SK-N-SH treated with all-trans-retinoic acid at 6 μM for 48 hours (cell line): ENCODE measurements around the gene ANO3.

Source experiments
- ATAC-seq: fragments of 200-7000 bp; cut with Tn5 transposase; 3 replicates; pipeline ENCODE4 v1.9.1; 2020; ENCODE audit warnings: mild to moderate bottlenecking, moderate library complexity
- CREB5 ChIP-seq: fragments of 250-450 bp; sonication (Bioruptor Pico); IDR thresholded peaks from 2 replicates; pipeline ENCODE4 v1.5.1; 2020; ENCODE audit warnings: low read depth, mild to moderate bottlenecking, moderate library complexity
- CSDC2 ChIP-seq: fragments of 250-450 bp; sonication (Bioruptor Pico); IDR thresholded peaks from 2 replicates; pipeline ENCODE4 v1.5.0; 2020; ENCODE audit warnings: mild to moderate bottlenecking, moderate library complexity
- ESRRG ChIP-seq: fragments of 250-450 bp; sonication (Bioruptor Pico); IDR thresholded peaks from 2 replicates; pipeline ENCODE4 v1.6.1; 2021; ENCODE audit warnings: mild to moderate bottlenecking
- GLIS3 ChIP-seq: fragments of 250-450 bp; sonication (Bioruptor Pico); IDR thresholded peaks from 2 replicates; pipeline ENCODE4 v1.5.0; 2020; ENCODE audit warnings: mild to moderate bottlenecking, moderate library complexity
- ISL1 ChIP-seq: fragments of 250-450 bp; sonication (Bioruptor Pico); IDR thresholded peaks from 2 replicates; pipeline ENCODE4 v2.1.2; 2022; ENCODE audit warnings: mild to moderate bottlenecking, moderate library complexity
- OSR1 ChIP-seq: fragments of 250-450 bp; sonication (Bioruptor Pico); IDR thresholded peaks from 2 replicates; pipeline ENCODE4 v1.8.0; 2022; ENCODE audit warnings: moderate library complexity, mild to moderate bottlenecking, inconsistent platforms
- PPARA ChIP-seq: fragments of 250-450 bp; sonication (Bioruptor Pico); IDR thresholded peaks from 2 replicates; pipeline ENCODE4 v1.5.0; 2020; ENCODE audit warnings: mild to moderate bottlenecking, borderline replicate concordance
- SNAI2 ChIP-seq: fragments of 250-450 bp; sonication (Bioruptor Pico); IDR thresholded peaks from 2 replicates; pipeline ENCODE4 v1.5.0; 2020; ENCODE audit warnings: mild to moderate bottlenecking, moderate library complexity
- TCF4 ChIP-seq: fragments of 250-450 bp; sonication (Bioruptor Pico); IDR thresholded peaks from 2 replicates; pipeline ENCODE4 v1.8.0; 2021; ENCODE audit warnings: mild to moderate bottlenecking, moderate library complexity, borderline replicate concordance
- TOX ChIP-seq: fragments of 250-450 bp; sonication (Bioruptor Pico); IDR thresholded peaks from 2 replicates; pipeline ENCODE4 v1.8.0; 2021; ENCODE audit warnings: mild to moderate bottlenecking, moderate library complexity, borderline replicate concordance
- TSHZ2 ChIP-seq: fragments of 250-450 bp; sonication (Bioruptor Pico); IDR thresholded peaks from 2 replicates; pipeline ENCODE4 v1.5.0; 2020; ENCODE audit warnings: mild to moderate bottlenecking, moderate library complexity
- ZC3H10 ChIP-seq: fragments of 250-450 bp; sonication (Bioruptor Pico); IDR thresholded peaks from 2 replicates; pipeline ENCODE4 v1.5.1; 2021; ENCODE audit warnings: mild to moderate bottlenecking, moderate library complexity
- ZFP3 ChIP-seq: fragments of 250-450 bp; sonication (Bioruptor Pico); IDR thresholded peaks from 2 replicates; pipeline ENCODE4 v1.5.0; 2020; ENCODE audit warnings: mild to moderate bottlenecking, moderate library complexity
- ZFP30 ChIP-seq: fragments of 450-650 bp; formaldehyde crosslinking; IDR thresholded peaks from 2 replicates; pipeline ENCODE4 v1.5.0; 2022; ENCODE audit warnings: mild to moderate bottlenecking, moderate library complexity
- ZNF565 ChIP-seq: fragments of 450-650 bp; formaldehyde crosslinking; conservative IDR thresholded peaks from 2 replicates; pipeline ENCODE4 v1.5.0; 2020; ENCODE audit warnings: low read depth, mild to moderate bottlenecking, moderate library complexity
- ZNF70 ChIP-seq: fragments of 450-650 bp; formaldehyde crosslinking; IDR thresholded peaks from 2 replicates; pipeline ENCODE4 v1.5.0; 2020; ENCODE audit warnings: mild to moderate bottlenecking, moderate library complexity
- ZNF8 ChIP-seq: fragments of 450-650 bp; formaldehyde crosslinking; IDR thresholded peaks from 2 replicates; pipeline ENCODE4 v1.5.0; 2020; ENCODE audit warnings: mild to moderate bottlenecking, moderate library complexity
- TF ChIP-seq, protein P1 (sequence below): fragments of 250-450 bp; sonication (Bioruptor Pico); IDR thresholded peaks from 2 replicates; pipeline ENCODE4 v1.8.0; 2021; ENCODE audit warnings: low read depth, mild to moderate bottlenecking, moderate library complexity, borderline replicate concordance

Gene ANO3

GRCh38 chr11:26527685-26528084 is 195.8 kb downstream of the ANO3 start:
- ATAC-seq: no peak
- no peak for TF ChIP-seq SNAI2 (CRISPR knock-in tag)
- TF ChIP-seq, protein P1, sequence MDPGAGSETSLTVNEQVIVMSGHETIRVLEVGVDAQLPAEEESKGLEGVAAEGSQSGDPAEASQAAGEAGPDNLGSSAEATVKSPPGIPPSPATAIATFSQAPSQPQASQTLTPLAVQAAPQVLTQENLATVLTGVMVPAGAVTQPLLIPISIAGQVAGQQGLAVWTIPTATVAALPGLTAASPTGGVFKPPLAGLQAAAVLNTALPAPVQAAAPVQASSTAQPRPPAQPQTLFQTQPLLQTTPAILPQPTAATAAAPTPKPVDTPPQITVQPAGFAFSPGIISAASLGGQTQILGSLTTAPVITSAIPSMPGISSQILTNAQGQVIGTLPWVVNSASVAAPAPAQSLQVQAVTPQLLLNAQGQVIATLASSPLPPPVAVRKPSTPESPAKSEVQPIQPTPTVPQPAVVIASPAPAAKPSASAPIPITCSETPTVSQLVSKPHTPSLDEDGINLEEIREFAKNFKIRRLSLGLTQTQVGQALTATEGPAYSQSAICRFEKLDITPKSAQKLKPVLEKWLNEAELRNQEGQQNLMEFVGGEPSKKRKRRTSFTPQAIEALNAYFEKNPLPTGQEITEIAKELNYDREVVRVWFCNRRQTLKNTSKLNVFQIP (CRISPR knock-in tag): no peak
- no peak for TF ChIP-seq ZFP30 (CRISPR knock-in tag)
- TF ChIP-seq TCF4 (CRISPR knock-in tag): no peak
- no peak for TF ChIP-seq OSR1 (CRISPR knock-in tag)
- TF ChIP-seq TSHZ2 (CRISPR knock-in tag): no peak
- TF ChIP-seq GLIS3 (CRISPR knock-in tag): no peak
- no peak for TF ChIP-seq CREB5 (CRISPR knock-in tag)
- TF ChIP-seq ZNF70 (CRISPR knock-in tag): no peak

- TF ChIP-seq ISL1 (CRISPR knock-in tag) (no peak), ESRRG (CRISPR knock-in tag) (no peak), ZFP3 (CRISPR knock-in tag) (no peak), TSHZ2 (CRISPR knock-in tag) (no peak), CSDC2 (CRISPR knock-in tag) (no peak), ZC3H10 (CRISPR knock-in tag) (no peak)
- no peak for ATAC-seq
These were observed 205.4 kb downstream of the ANO3 start for GRCh38 chr11:26537341-26537740.

DNA sequence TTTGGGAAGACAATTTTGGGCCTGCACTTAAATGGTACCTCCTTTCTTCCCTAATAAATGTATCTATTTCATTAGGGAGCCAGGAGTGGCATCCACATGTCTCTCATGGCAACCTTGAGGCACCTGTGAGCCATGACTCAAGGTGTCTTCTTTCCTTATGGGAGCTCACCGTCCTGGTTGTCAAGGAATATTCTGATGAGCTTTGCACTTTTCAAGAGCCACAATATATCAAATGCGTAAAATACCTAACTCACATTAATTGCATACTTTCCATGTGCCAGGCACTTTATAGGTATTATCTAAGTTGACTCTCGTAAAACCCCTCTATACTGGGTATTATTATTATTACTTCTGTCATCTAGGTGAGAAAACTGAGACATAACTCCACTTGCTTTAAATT is 207.6 kb downstream of the ANO3 start:
- TF ChIP-seq TOX (CRISPR knock-in tag): no peak
- no peak for TF ChIP-seq ISL1 (CRISPR knock-in tag)
- TF ChIP-seq ZNF70 (CRISPR knock-in tag): no peak
- no peak for TF ChIP-seq CSDC2 (CRISPR knock-in tag)
- no peak for TF ChIP-seq PPARA (CRISPR knock-in tag)
- no peak for TF ChIP-seq CREB5 (CRISPR knock-in tag)
- TF ChIP-seq, protein P1 (CRISPR knock-in tag): no peak
- no peak for TF ChIP-seq ZFP30 (CRISPR knock-in tag)
- TF ChIP-seq ZC3H10 (CRISPR knock-in tag): no peak
- TF ChIP-seq ESRRG (CRISPR knock-in tag): no peak
- no peak for TF ChIP-seq TCF4 (CRISPR knock-in tag)
- no peak for TF ChIP-seq ZFP3 (CRISPR knock-in tag)
- TF ChIP-seq ZNF8 (CRISPR knock-in tag): no peak
- TF ChIP-seq OSR1 (CRISPR knock-in tag): no peak
- TF ChIP-seq ZNF565 (CRISPR knock-in tag): no peak
- no peak for TF ChIP-seq TSHZ2 (CRISPR knock-in tag)
- no peak for ATAC-seq
